Type B pancreatic cell (in vitro differentiated cells): Measurements from ENCODE around the gene CPNE2. TPM values are rescaled to one million over a fixed set of nuclear protein-coding genes. Genes with fewer than 3 reads are reported as not detected.

ENCODE experiments used
- DNase-seq: peaks from one replicate; pipeline ENCODE4 v3.0.0; 2021; ENCODE audit warnings: mixed read lengths; ENCODE audit not compliant: unreplicated experiment; ENCODE audit errors: extremely low spot score
- H3K27ac Mint-ChIP-seq: 2 replicates; pipeline ENCODE4 v1.8.0; 2021; ENCODE audit warnings: mild to moderate bottlenecking, mixed read lengths
- H3K27me3 Mint-ChIP-seq: 2 replicates; pipeline ENCODE4 v1.8.0; 2021; ENCODE audit warnings: mixed read lengths
- H3K36me3 Mint-ChIP-seq: 2 replicates; pipeline ENCODE4 v1.8.0; 2021; ENCODE audit warnings: mixed read lengths
- H3K4me1 Mint-ChIP-seq: one replicate; pipeline ENCODE4 v1.8.0; 2021; ENCODE audit warnings: mixed read lengths; ENCODE audit not compliant: unreplicated experiment
- H3K4me3 Mint-ChIP-seq: 2 replicates; pipeline ENCODE4 v1.8.0; 2021; ENCODE audit warnings: mild to moderate bottlenecking, mixed read lengths
- H3K9me3 Mint-ChIP-seq: 2 replicates; pipeline ENCODE4 v1.8.0; 2021; ENCODE audit warnings: mixed read lengths
- total RNA-seq: library from RNA; stranded (reverse); gene quantifications from 2 replicates; pipeline ENCODE4 v1.2.1, GENCODE V29; 2021; ENCODE audit warnings: low replicate concordance
- TF ChIP-seq, protein P1 (sequence below): fragments of 200-600 bp; sonication (generic); conservative IDR thresholded peaks from 2 replicates; pipeline ENCODE4 v1.5.0; 2021; ENCODE audit warnings: antibody characterized with exemption, mild to moderate bottlenecking

Gene CPNE2
- total RNA-seq, 1 donor from 2014 or later: 28.8 TPM

DNA sequence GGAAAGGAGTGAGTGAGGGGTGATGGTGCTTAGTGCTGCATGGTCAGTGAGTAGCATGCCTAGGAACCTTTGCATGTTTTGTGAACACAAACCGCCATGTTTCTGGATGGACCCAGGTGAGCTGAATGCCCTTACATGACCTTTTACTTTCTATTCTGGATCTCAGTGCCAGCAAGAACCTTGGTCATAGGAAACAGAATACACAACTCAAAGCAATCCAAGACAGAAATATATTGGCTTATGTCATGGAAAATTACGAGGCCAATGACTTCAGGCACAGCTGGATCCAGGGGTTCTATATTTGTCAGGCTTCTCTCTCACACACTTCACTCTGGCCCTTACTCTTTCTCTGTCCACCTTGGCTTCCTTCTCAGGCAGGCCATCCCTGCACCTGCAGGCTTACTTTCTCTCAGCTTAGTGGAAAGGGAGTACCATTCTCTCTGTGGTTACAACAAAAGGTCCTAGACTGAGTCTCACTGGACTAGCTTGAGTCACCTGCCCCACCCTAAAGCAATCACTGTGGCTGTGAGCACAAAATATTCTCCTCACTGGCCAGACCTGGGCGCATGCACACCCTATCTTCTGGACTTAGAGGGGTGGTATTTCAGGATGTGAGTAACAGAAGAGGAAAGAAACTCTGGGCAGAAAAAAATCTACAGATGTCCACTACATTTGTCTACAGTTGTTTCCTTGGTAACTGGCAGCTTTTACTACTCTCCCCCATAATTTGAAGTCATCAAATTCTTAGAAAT, 20.4 kb upstream of the CPNE2 start:
- Mint-ChIP-seq H3K4me3 (no peak overlapping the region), H3K4me1 (peaks cover 13% of the 10 kb centered on the region), H3K27ac (peak overlapping the region; percentile 60), H3K27me3 (peaks cover 6% of the 10 kb centered on the region), H3K36me3 (no peaks in the 10 kb centered on the region), H3K9me3 (no peaks in the 10 kb centered on the region)
- DNase-seq: no peak
- TF ChIP-seq, protein P1, sequence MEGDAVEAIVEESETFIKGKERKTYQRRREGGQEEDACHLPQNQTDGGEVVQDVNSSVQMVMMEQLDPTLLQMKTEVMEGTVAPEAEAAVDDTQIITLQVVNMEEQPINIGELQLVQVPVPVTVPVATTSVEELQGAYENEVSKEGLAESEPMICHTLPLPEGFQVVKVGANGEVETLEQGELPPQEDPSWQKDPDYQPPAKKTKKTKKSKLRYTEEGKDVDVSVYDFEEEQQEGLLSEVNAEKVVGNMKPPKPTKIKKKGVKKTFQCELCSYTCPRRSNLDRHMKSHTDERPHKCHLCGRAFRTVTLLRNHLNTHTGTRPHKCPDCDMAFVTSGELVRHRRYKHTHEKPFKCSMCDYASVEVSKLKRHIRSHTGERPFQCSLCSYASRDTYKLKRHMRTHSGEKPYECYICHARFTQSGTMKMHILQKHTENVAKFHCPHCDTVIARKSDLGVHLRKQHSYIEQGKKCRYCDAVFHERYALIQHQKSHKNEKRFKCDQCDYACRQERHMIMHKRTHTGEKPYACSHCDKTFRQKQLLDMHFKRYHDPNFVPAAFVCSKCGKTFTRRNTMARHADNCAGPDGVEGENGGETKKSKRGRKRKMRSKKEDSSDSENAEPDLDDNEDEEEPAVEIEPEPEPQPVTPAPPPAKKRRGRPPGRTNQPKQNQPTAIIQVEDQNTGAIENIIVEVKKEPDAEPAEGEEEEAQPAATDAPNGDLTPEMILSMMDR: no peak

DNA sequence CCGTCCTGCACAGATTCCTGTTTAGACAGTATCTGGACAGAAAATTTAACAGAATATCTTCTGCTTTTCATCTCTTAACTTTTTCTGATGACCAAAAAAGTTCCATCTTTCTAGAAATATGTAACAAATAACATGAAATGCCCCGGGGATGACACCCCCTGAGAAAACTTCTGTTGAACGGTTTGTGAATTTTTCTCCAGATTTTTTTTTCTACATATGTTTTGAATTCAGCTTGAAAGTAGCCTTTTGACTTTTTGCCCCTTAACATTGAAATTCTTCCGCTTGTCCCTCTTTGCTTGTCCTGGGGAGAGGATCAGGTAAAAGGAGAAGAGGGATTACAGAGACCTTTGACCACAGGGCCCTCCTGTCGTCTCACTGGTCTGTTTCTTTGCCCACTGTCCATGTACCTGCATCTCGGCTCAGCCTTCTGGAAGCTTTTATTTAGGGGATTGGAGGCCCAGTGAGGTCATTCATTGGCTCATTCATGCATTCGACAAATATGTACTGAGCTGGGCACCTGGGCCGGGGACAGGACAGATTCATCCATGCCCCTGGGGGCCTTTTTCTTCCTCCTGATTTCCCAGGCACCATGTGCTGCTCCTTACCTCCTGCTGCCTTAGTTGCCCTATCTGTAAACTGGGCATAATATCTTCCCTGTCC, 19.6 kb upstream of the CPNE2 start:
- Mint-ChIP-seq H3K4me3 (no peak overlapping the region), H3K36me3 (no peaks in the 10 kb centered on the region), H3K9me3 (no peaks in the 10 kb centered on the region), H3K27me3 (peaks cover 6% of the 10 kb centered on the region), H3K4me1 (peaks cover 13% of the 10 kb centered on the region), H3K27ac (peak overlapping the region; percentile 60)
- no peak for DNase-seq
- TF ChIP-seq, protein P1: no peak

- Mint-ChIP-seq H3K36me3 (no peaks in the 10 kb centered on the region), H3K4me3 (no peak overlapping the region), H3K9me3 (no peaks in the 10 kb centered on the region), H3K4me1 (peaks cover 4% of the 10 kb centered on the region), H3K27me3 (peaks cover 8% of the 10 kb centered on the region), H3K27ac (no peak overlapping the region)
- TF ChIP-seq, protein P1: no peak
- DNase-seq: no peak
These were observed 14.7 kb upstream of the CPNE2 start for GRCh38 chr16:57077714-57078113.

DNA sequence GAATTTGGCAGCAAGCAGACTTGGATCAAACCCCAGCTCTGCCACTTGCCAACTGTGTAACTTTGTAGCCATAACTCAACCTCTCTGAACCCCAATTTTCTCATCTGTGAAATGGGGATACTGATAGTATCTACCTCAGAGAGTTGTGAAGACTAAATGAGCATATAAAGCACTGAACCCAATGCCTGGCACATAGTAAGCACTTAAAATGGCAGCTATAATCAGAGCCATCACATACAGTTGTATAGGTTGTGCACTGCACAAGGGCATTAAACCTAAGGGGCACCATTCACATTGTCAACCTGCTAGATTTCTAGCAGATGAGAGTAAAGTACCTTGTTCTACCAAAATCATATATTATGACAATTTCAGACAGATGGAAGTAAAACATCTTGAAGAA, 10.6 kb upstream of the CPNE2 start:
- TF ChIP-seq, protein P1: no peak
- Mint-ChIP-seq H3K27me3 (peaks cover 8% of the 10 kb centered on the region), H3K9me3 (no peaks in the 10 kb centered on the region), H3K36me3 (no peaks in the 10 kb centered on the region), H3K27ac (no peak overlapping the region), H3K4me1 (peaks cover 6% of the 10 kb centered on the region), H3K4me3 (no peak overlapping the region)
- no peak for DNase-seq

DNA sequence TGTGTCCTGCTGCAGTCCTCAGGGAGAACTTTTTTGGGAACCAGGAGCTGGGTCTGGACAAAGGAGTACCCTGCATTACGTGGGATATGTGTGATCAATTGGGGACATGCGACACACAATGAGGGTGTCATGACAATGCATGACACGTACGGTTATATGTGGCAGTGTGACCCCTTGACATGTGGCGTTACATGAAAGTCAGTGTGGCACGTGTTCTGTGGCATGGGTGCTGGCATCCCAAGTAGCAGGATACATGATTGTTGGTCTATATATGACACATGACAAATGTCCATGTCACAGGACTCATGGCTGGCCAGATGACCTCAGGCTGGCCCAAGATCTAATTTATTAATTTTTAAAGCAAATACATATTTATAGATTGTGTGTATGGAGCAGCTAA, 9.7 kb upstream of the CPNE2 start:
- H3K9me3 Mint-ChIP-seq: no peaks in the 10 kb centered on the region
- DNase-seq: no peak
- no peak overlapping the region for H3K4me3 Mint-ChIP-seq
- TF ChIP-seq, protein P1: no peak
- no peak overlapping the region for H3K27ac Mint-ChIP-seq
- peaks cover 6% of the 10 kb centered on the region for H3K4me1 Mint-ChIP-seq
- H3K27me3 Mint-ChIP-seq: peaks cover 8% of the 10 kb centered on the region
- no peaks in the 10 kb centered on the region for H3K36me3 Mint-ChIP-seq
